CD4-positive, alpha-beta T cell (primary cell): ENCODE measurements around the gene CYP2A7. TPM values are rescaled to one million over a fixed set of nuclear protein-coding genes. Genes with fewer than 3 reads are reported as not detected.
"Not testable (repeated sequence)": the region's sequence is repeated elsewhere in the genome, so short reads cannot be mapped to it uniquely, and the experiment has no call there.

ENCODE experiments used
- ATAC-seq: fragments of 200-7000 bp; cut with Tn5 transposase; one replicate; pipeline ENCODE4 v1.10.0; 2022; ENCODE audit warnings: mild to moderate bottlenecking; ENCODE audit not compliant: poor library complexity
- CTCF ChIA-PET: fragments of 350-600 bp; sonication (Branson Sonifier 250); formaldehyde crosslinking; loops from one replicate; lab custom pipeline; 2021; ENCODE audit warnings: antibody characterized with exemption, inconsistent platforms; lab: Charles Lee
- POLR2A ChIA-PET: fragments of 350-600 bp; sonication (Branson Sonifier 250); formaldehyde crosslinking; loops from one replicate; lab custom pipeline; 2021; ENCODE audit warnings: antibody characterized with exemption, inconsistent platforms; lab: Charles Lee
- DNase-seq, 14 experiments: peaks; one replicate each; pipeline ENCODE4 v3.0.0-alpha.2; 2013 to 2020; ENCODE audit warnings: mixed read lengths in 2 of 14
- H3K27ac ChIP-seq, 2 donors: one replicate each; pipeline versions ENCODE4 v1.5.1 to v1.7.0; 2013; ENCODE audit warnings: low read length in 2 of 2, low read depth in 1 of 2, mild to moderate bottlenecking in 1 of 2
- H3K27me3 ChIP-seq, 2 experiments: 1 replicate in 1 of 2; 2 replicates in 1 of 2; pipeline versions ENCODE4 v1.6.1 to v1.7.0; 2013; ENCODE audit warnings: low read length in 2 of 2, control low read depth in 1 of 2, mild to moderate bottlenecking in 1 of 2, moderate library complexity in 1 of 2; ENCODE audit not compliant: insufficient read depth in 2 of 2, control insufficient read depth in 1 of 2
- H3K36me3 ChIP-seq: one replicate; pipeline ENCODE4 v1.6.1; 2013; ENCODE audit warnings: low read length, control low read depth; ENCODE audit not compliant: insufficient read depth
- H3K4me1 ChIP-seq: one replicate; pipeline ENCODE4 v1.6.1; 2013; ENCODE audit warnings: low read length, control low read depth; ENCODE audit not compliant: insufficient read depth
- H3K4me3 ChIP-seq: one replicate; pipeline ENCODE4 v1.5.1; 2013; ENCODE audit warnings: mild to moderate bottlenecking, low read length, moderate library complexity
- H3K9me3 ChIP-seq, 2 experiments: 1 replicate in 1 of 2; 2 replicates in 1 of 2; pipeline versions ENCODE4 v1.6.1 to v1.7.0; 2013; ENCODE audit warnings: low read length in 2 of 2, mild to moderate bottlenecking in 2 of 2, control low read depth in 1 of 2, moderate library complexity in 1 of 2; ENCODE audit not compliant: control insufficient read depth in 1 of 2, insufficient read depth in 1 of 2
- H3K27ac Mint-ChIP-seq: one replicate; pipeline ENCODE4 v1.8.0; 2020; ENCODE audit warnings: mixed read lengths
- H3K27me3 Mint-ChIP-seq: one replicate; pipeline ENCODE4 v1.8.0; 2021; ENCODE audit warnings: mixed read lengths
- H3K36me3 Mint-ChIP-seq: one replicate; pipeline ENCODE4 v1.8.0; 2021; ENCODE audit warnings: low read depth, mixed read lengths
- H3K4me1 Mint-ChIP-seq: one replicate; pipeline ENCODE4 v1.8.0; 2021; ENCODE audit warnings: low read depth, mixed read lengths
- H3K4me3 Mint-ChIP-seq: one replicate; pipeline ENCODE4 v1.8.0; 2020; ENCODE audit warnings: mild to moderate bottlenecking, mixed read lengths
- H3K9me3 Mint-ChIP-seq: one replicate; pipeline ENCODE4 v1.8.0; 2020; ENCODE audit warnings: mixed read lengths
- intact Hi-C, 2 experiments: fragments of 100-400 bp; cut with DNase I in 1 of 2; cut with micrococcal nuclease in 1 of 2; formaldehyde crosslinking; loops; one replicate each; pipeline versions ENCODE4 v1.15.1 to v1.9.0; 2023 to 2025; cut with DNase I, micrococcal nuclease
- total RNA-seq, 174 experiments: library from RNA in 2 of 174; stranded (reverse) in 2 of 174; gene quantifications; one replicate each; pipeline ENCODE4 v1.2.3 and lab custom pipeline; 2021 to 2026

Gene CYP2A7
- total RNA-seq, 2 experiments from 2014 or later: not detected

GRCh38 chr19:40846722-40847121, 35.3 kb downstream of the CYP2A7 start:
- H3K27ac Mint-ChIP-seq, DNase-seq, H3K4me3 ChIP-seq, intact Hi-C loops, ATAC-seq, H3K9me3 ChIP-seq, H3K4me3 Mint-ChIP-seq, H3K27ac ChIP-seq, H3K36me3 Mint-ChIP-seq, H3K36me3 ChIP-seq, POLR2A ChIA-PET, CTCF ChIA-PET, H3K9me3 Mint-ChIP-seq: not testable (repeated sequence)
- Mint-ChIP-seq H3K27me3 (peaks cover 46% of the 10 kb centered on the region), H3K4me1 (peaks cover 50% of the 10 kb centered on the region)
- Histone ChIP-seq H3K27me3 (peaks cover 0 to 12% of the 10 kb centered on the region in 2 experiments), H3K4me1 (peaks cover 37% of the 10 kb centered on the region)

DNA sequence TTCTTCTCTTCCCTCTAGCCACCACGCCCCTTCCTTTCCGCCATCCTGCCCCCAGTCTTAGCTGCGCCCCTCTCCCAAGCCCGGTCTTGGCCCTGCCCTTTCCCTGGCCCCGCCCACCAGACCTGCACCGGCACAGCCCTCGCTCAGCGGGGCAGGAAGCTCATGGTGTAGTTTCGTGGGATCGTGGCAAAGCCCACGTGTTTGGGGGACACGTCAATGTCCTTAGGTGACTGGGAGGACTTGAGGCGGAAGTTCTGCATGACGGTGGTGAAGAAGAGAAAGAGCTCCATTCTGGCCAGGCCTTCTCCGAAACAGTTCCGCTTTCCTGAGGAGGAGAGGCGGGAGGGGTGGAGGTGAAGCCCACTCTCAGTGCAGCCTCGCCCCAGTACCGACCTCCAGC, 38.4 kb downstream of the CYP2A7 start:
- intact Hi-C loops: loop anchor here in 1 of 2 experiments (5.0 kb wide), 1 partner anchor 34 kb away; no protein-coding TSS in a partner anchor
- not testable (repeated sequence) for H3K9me3 ChIP-seq, H3K36me3 Mint-ChIP-seq, H3K9me3 Mint-ChIP-seq, H3K36me3 ChIP-seq, H3K27me3 ChIP-seq
- Mint-ChIP-seq H3K27ac (peak overlapping the region; percentile 84), H3K4me3 (peak overlapping the region; percentile 62), H3K27me3 (peaks cover 23% of the 10 kb centered on the region), H3K4me1 (peaks cover 42% of the 10 kb centered on the region)
- CTCF ChIA-PET: interaction anchor here (0.6 kb wide), 1 partner anchor 48 kb away, joined by 3 read pairs; no protein-coding TSS in a partner anchor
- ATAC-seq: peak; percentile 94
- peaks cover 28% of the 10 kb centered on the region for H3K4me1 ChIP-seq
- POLR2A ChIA-PET: interaction anchor here (0.7 to 1.5 kb wide), 3 partner anchors 32 to 181 kb away, joined by 5 read pairs; no protein-coding TSS in a partner anchor
- peak in 13 of 14 experiments; percentile 49 to 93 (median 77) for DNase-seq
- peak overlapping the region in 1 of 2 donors; percentile 29 for H3K27ac ChIP-seq
- peak overlapping the region; percentile 29 for H3K4me3 ChIP-seq

DNA sequence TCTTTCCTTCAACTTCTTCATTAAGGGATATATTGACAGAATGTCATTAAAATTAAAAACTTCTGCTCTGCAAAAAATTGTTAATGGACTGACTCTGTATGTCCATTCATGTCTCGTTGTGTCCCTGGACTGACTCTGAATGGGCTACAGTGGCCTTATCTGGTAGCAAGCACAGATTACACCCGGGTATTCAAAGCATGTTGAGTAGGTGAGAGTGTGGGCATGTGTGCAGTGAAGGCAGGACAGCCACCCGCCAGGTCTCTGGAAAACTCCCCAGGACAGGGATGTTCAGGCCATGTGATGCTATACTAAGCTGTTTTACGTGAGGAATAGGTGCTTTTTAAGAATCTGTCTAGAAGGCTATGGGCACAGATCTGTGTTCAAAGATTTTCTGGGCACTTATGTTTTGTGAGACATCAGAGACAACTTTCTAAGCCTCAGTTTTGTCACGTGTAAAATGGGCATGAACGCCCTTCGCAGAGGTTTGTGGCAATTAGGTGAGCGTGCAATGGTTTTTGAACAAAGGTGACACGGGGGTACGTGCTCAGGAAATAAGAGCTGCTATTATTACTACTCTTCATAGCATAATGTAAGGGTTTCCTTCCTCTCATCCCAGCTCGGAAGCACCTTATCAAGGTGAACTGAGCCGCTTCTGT, 38.9 kb downstream of the CYP2A7 start:
- Mint-ChIP-seq H3K4me1 (peaks cover 38% of the 10 kb centered on the region), H3K4me3 (peak overlapping the region; percentile 62), H3K27me3 (peaks cover 18% of the 10 kb centered on the region), H3K27ac (peak overlapping the region; percentile 84)
- H3K36me3 Mint-ChIP-seq, H3K9me3 ChIP-seq, ATAC-seq, H3K27ac ChIP-seq, H3K27me3 ChIP-seq, H3K36me3 ChIP-seq, H3K9me3 Mint-ChIP-seq: not testable (repeated sequence)
- peaks cover 23% of the 10 kb centered on the region for H3K4me1 ChIP-seq
- DNase-seq: peak in 2 of 14 experiments; percentile 5 to 68
- CTCF ChIA-PET: interaction anchor here (0.6 kb wide), 1 partner anchor 48 kb away, joined by 3 read pairs; no protein-coding TSS in a partner anchor
- POLR2A ChIA-PET: interaction anchor here (0.7 to 1.5 kb wide), 3 partner anchors 32 to 180 kb away, joined by 5 read pairs; no protein-coding TSS in a partner anchor
- H3K4me3 ChIP-seq: peak overlapping the region; percentile 29
- intact Hi-C loops: loop anchor here in 1 of 2 experiments (5.0 kb wide), 1 partner anchor 34 kb away; no protein-coding TSS in a partner anchor

DNA sequence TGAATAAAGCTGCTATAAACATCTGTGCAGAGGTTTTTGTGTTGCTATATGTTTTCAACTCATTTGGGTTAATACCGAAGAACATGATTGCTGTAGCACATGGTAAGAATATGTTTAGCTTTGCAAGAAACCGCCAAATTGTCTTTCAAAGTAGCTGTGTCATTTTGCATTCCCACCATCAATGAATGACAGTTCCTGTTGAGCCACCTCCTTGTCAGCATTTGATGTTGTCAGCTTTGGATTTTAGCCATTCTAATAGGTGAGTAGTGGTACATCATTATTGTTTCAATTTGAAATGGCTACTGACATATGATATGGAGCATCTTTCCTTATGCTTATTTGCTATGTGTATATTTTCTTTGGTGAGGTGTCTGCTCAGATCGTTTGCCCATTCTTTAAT, 40.0 kb downstream of the CYP2A7 start:
- POLR2A ChIA-PET: interaction anchor here (1.4 kb wide), 1 partner anchor 34 kb away, joined by 3 read pairs; no protein-coding TSS in a partner anchor
- H3K4me3 ChIP-seq, H3K27me3 ChIP-seq, CTCF ChIA-PET, H3K9me3 ChIP-seq, H3K9me3 Mint-ChIP-seq, H3K27me3 Mint-ChIP-seq, ATAC-seq, H3K4me3 Mint-ChIP-seq, H3K36me3 Mint-ChIP-seq, H3K27ac Mint-ChIP-seq, DNase-seq, H3K36me3 ChIP-seq, H3K27ac ChIP-seq: not testable (repeated sequence)
- intact Hi-C loops: loop anchor here in 1 of 2 experiments (5.0 kb wide), 1 partner anchor 35 kb away; no protein-coding TSS in a partner anchor
- peaks cover 30% of the 10 kb centered on the region for H3K4me1 Mint-ChIP-seq
- peaks cover 22% of the 10 kb centered on the region for H3K4me1 ChIP-seq

GRCh38 chr19:40838477-40838876, 43.6 kb downstream of the CYP2A7 start:
- ATAC-seq, H3K4me1 ChIP-seq, H3K4me3 ChIP-seq, H3K36me3 ChIP-seq, H3K36me3 Mint-ChIP-seq, H3K27ac ChIP-seq, CTCF ChIA-PET, H3K27me3 Mint-ChIP-seq, H3K27me3 ChIP-seq, H3K27ac Mint-ChIP-seq, H3K4me3 Mint-ChIP-seq, H3K9me3 Mint-ChIP-seq, POLR2A ChIA-PET, DNase-seq, H3K9me3 ChIP-seq: not testable (repeated sequence)
- intact Hi-C loops: loop anchor here in 1 of 2 experiments (5.0 kb wide), 1 partner anchor 34 kb away; no protein-coding TSS in a partner anchor
- H3K4me1 Mint-ChIP-seq: peaks cover 11% of the 10 kb centered on the region
